GM19238 (cell line): ENCODE data around the gene SAMD11.
A peak's percentile ranks its signal among the peaks of the same experiment; 100 is the strongest.
"Not testable (repeated sequence)": the region's sequence is repeated elsewhere in the genome, so short reads cannot be mapped to it uniquely, and the experiment has no call there.

Experiments
- DNase-seq: peaks from one replicate; pipeline ENCODE4 v3.0.0; 2011; ENCODE audit warnings: low spot score; ENCODE audit not compliant: insufficient read length

Gene SAMD11

GRCh38 chr1:974687-975328 is 51.1 kb downstream of the SAMD11 start:
- DNase-seq: no peak

- DNase-seq: no peak
Observed at GRCh38 chr1:975365-975764, 51.6 kb downstream of the SAMD11 start.

- DNase-seq: peak; percentile 91
Observed at GRCh38 chr1:975896-976683, 52.4 kb downstream of the SAMD11 start.

GRCh38 chr1:976791-977190 is 53.1 kb downstream of the SAMD11 start:
- not testable (repeated sequence) for DNase-seq

- DNase-seq: no peak
Observed at GRCh38 chr1:978069-978834, 54.5 kb downstream of the SAMD11 start.

GRCh38 chr1:978835-979743 is 55.4 kb downstream of the SAMD11 start:
- DNase-seq: no peak

GRCh38 chr1:979744-980072 is 56.0 kb downstream of the SAMD11 start:
- no peak for DNase-seq

GRCh38 chr1:980137-980571 is 56.4 kb downstream of the SAMD11 start:
- no peak for DNase-seq

- DNase-seq: no peak
Observed at GRCh38 chr1:980602-981395, 57.1 kb downstream of the SAMD11 start.

GRCh38 chr1:981491-981954 is 57.8 kb downstream of the SAMD11 start:
- no peak for DNase-seq

GRCh38 chr1:981955-982558 is 58.3 kb downstream of the SAMD11 start, which contains the start of gene PERM1:
Gene PERM1, minus strand, starts transcription at chr1:982093. Its CDS starts 1,064 bp downstream, at chr1:981029.
- DNase-seq: no peak

- DNase-seq: no peak
Observed at GRCh38 chr1:982765-983436, 59.2 kb downstream of the SAMD11 start.

GRCh38 chr1:983798-984475 is 60.2 kb downstream of the SAMD11 start:
- peak; percentile 84 for DNase-seq

GRCh38 chr1:984476-984814 is 60.7 kb downstream of the SAMD11 start:
- DNase-seq: no peak

GRCh38 chr1:985126-985525 is 61.4 kb downstream of the SAMD11 start:
- no peak for DNase-seq

- DNase-seq: not testable (repeated sequence)
Observed at GRCh38 chr1:988061-988460, 64.3 kb downstream of the SAMD11 start.

GRCh38 chr1:991275-991674 is 67.6 kb downstream of the SAMD11 start:
- DNase-seq: not testable (repeated sequence)

GRCh38 chr1:991895-992294 is 68.2 kb downstream of the SAMD11 start:
- DNase-seq: no peak

GRCh38 chr1:992362-992761 is 68.6 kb downstream of the SAMD11 start:
- no peak for DNase-seq
